NOMO-1 (cell line): ENCODE data around the gene RHOA.
"Not testable (repeated sequence)": the region's sequence is repeated elsewhere in the genome, so short reads cannot be mapped to it uniquely, and the experiment has no call there.

ENCODE experiments used
- DNase-seq, 2 experiments: peaks; one replicate each; lab custom pipeline; 2025; ENCODE audit not compliant: unreplicated experiment in 2 of 2; lab: John Stamatoyannopoulos, UW

RHOA gene

GRCh38 chr3:49371946-49372345 is 39.8 kb downstream of the RHOA start:
- no peak for DNase-seq

- DNase-seq: no peak
These were observed 41.0 kb downstream of the RHOA start for GRCh38 chr3:49370585-49371290.

- DNase-seq: no peak
These were observed 49.2 kb downstream of the RHOA start for GRCh38 chr3:49362561-49362960.

- peak in 1 of 2 experiments; percentile 12 for DNase-seq
These were observed 52.2 kb downstream of the RHOA start for GRCh38 chr3:49359623-49360022.

- no peak for DNase-seq
These were observed 52.9 kb downstream of the RHOA start for GRCh38 chr3:49358884-49359225.

- peak; percentile 96 to 98 for DNase-seq
These were observed 53.4 kb downstream of the RHOA start, which contains the start of gene GPX1 for GRCh38 chr3:49358217-49358883. GPX1 (minus strand) TSS chr3:49358353; CDS start chr3:49358278, 75 bp downstream.

- not testable (repeated sequence) for DNase-seq
These were observed 54.1 kb downstream of the RHOA start for GRCh38 chr3:49357443-49358216.

- DNase-seq: not testable (repeated sequence)
These were observed 54.7 kb downstream of the RHOA start for GRCh38 chr3:49357095-49357442.

- DNase-seq: peak in 1 of 2 experiments; percentile 44
These were observed 58.8 kb downstream of the RHOA start for GRCh38 chr3:49352890-49353421.

- no peak for DNase-seq
These were observed 59.5 kb downstream of the RHOA start for GRCh38 chr3:49352281-49352680.

- DNase-seq: peak; percentile 69 to 89
These were observed 60.2 kb downstream of the RHOA start for GRCh38 chr3:49351521-49352011.

- no peak for DNase-seq
These were observed 62.2 kb downstream of the RHOA start for GRCh38 chr3:49349348-49350114.

- DNase-seq: not testable (repeated sequence)
These were observed 63.4 kb downstream of the RHOA start for GRCh38 chr3:49348361-49348760.

- peak in 1 of 2 experiments; percentile 21 for DNase-seq
These were observed 65.0 kb downstream of the RHOA start for GRCh38 chr3:49346797-49347251.

GRCh38 chr3:49343163-49343562 is 68.6 kb downstream of the RHOA start:
- DNase-seq: peak in 1 of 2 experiments; percentile 79

GRCh38 chr3:49341996-49342395 is 69.8 kb downstream of the RHOA start:
- no peak for DNase-seq

- DNase-seq: peak; percentile 92 to 98
These were observed 71.6 kb downstream of the RHOA start, which contains the start of gene USP4 for GRCh38 chr3:49339941-49340800. USP4 (minus strand) TSS chr3:49340053; CDS start chr3:49340024, 29 bp downstream.

GRCh38 chr3:49339581-49339940 is 72.2 kb downstream of the RHOA start:
- DNase-seq: no peak

- DNase-seq: no peak
These were observed 77.7 kb downstream of the RHOA start for GRCh38 chr3:49333916-49334633.
